Measurements from ENCODE around the gene LAMTOR4.

LAMTOR4 gene

GRCh38 chr7:100106633-100107032, 42.1 kb upstream of the LAMTOR4 start:
- no peaks in the 10 kb centered on the region for H3K27me3 ChIP-seq (ENCODE audit: insufficient read depth, insufficient read length)
- H3K9ac ChIP-seq (ENCODE audit: insufficient read length, low read depth) = no peak overlapping the region
- peaks cover 3% of the 10 kb centered on the region for H3K4me1 ChIP-seq (ENCODE audit: insufficient read depth, insufficient read length)
- no peak for DNase-seq (ENCODE audit: low read depth, low spot score)
- H3K9me3 ChIP-seq (ENCODE audit: insufficient read depth, low read length) = no peaks in the 10 kb centered on the region
- TF ChIP-seq YY1 (IDR thresholded peaks at IDR 0.05; ENCODE audit: insufficient read depth, insufficient read length) (no peak), ZNF274 (IDR thresholded peaks at IDR 0.05; ENCODE audit: low read depth, low read length) (no peak), SUZ12 (IDR thresholded peaks at IDR 0.05; ENCODE audit: extremely low read depth, insufficient read depth, insufficient read length) (no peak)
- peaks cover 72% of the 10 kb centered on the region for H3K36me3 ChIP-seq (ENCODE audit: insufficient read depth, insufficient read length, low read length)
- no peak overlapping the region for H3K4me3 ChIP-seq (ENCODE audit: insufficient read length, low read depth)

GRCh38 chr7:100107125-100107737, 41.5 kb upstream of the LAMTOR4 start:
- TF ChIP-seq YY1 (IDR thresholded peaks at IDR 0.05; ENCODE audit: insufficient read depth, insufficient read length) = no peak
- no peak for TF ChIP-seq SUZ12 (IDR thresholded peaks at IDR 0.05; ENCODE audit: extremely low read depth, insufficient read depth, insufficient read length)
- TF ChIP-seq ZNF274 (IDR thresholded peaks at IDR 0.05; ENCODE audit: low read depth, low read length) = no peak
- Histone ChIP-seq H3K9ac (ENCODE audit: insufficient read length, low read depth) (no peak overlapping the region), H3K4me3 (ENCODE audit: insufficient read length, low read depth) (no peak overlapping the region), H3K27me3 (ENCODE audit: insufficient read depth, insufficient read length) (no peaks in the 10 kb centered on the region), H3K9me3 (ENCODE audit: insufficient read depth, low read length) (no peaks in the 10 kb centered on the region), H3K36me3 (ENCODE audit: insufficient read depth, insufficient read length, low read length) (peaks cover 78% of the 10 kb centered on the region), H3K4me1 (ENCODE audit: insufficient read depth, insufficient read length) (peaks cover 3% of the 10 kb centered on the region)
- DNase-seq (ENCODE audit: low read depth, low spot score) = no peak

- TF ChIP-seq SUZ12 (IDR thresholded peaks at IDR 0.05; ENCODE audit: extremely low read depth, insufficient read depth, insufficient read length) = no peak
- TF ChIP-seq YY1 (IDR thresholded peaks at IDR 0.05; ENCODE audit: insufficient read depth, insufficient read length) = no peak
- TF ChIP-seq ZNF274 (IDR thresholded peaks at IDR 0.05; ENCODE audit: low read depth, low read length) = no peak
- H3K4me1 ChIP-seq (ENCODE audit: insufficient read depth, insufficient read length) = peaks cover 3% of the 10 kb centered on the region
- no peak overlapping the region for H3K9ac ChIP-seq (ENCODE audit: insufficient read length, low read depth)
- H3K36me3 ChIP-seq (ENCODE audit: insufficient read depth, insufficient read length, low read length) = peaks cover 83% of the 10 kb centered on the region
- no peak for DNase-seq (ENCODE audit: low read depth, low spot score)
- no peak overlapping the region for H3K4me3 ChIP-seq (ENCODE audit: insufficient read length, low read depth)
- H3K9me3 ChIP-seq (ENCODE audit: insufficient read depth, low read length) = no peaks in the 10 kb centered on the region
- H3K27me3 ChIP-seq (ENCODE audit: insufficient read depth, insufficient read length) = no peaks in the 10 kb centered on the region
Measured at GRCh38 chr7:100107890-100108289, 40.8 kb upstream of the LAMTOR4 start.

- TF ChIP-seq YY1 (IDR thresholded peaks at IDR 0.05; ENCODE audit: insufficient read depth, insufficient read length) = no peak
- TF ChIP-seq ZNF274 (IDR thresholded peaks at IDR 0.05; ENCODE audit: low read depth, low read length) = no peak
- TF ChIP-seq SUZ12 (IDR thresholded peaks at IDR 0.05; ENCODE audit: extremely low read depth, insufficient read depth, insufficient read length) = no peak
- DNase-seq (ENCODE audit: low read depth, low spot score) = no peak
- no peaks in the 10 kb centered on the region for H3K9me3 ChIP-seq (ENCODE audit: insufficient read depth, low read length)
- no peaks in the 10 kb centered on the region for H3K4me1 ChIP-seq (ENCODE audit: insufficient read depth, insufficient read length)
- peaks cover 85% of the 10 kb centered on the region for H3K36me3 ChIP-seq (ENCODE audit: insufficient read depth, insufficient read length, low read length)
- H3K27me3 ChIP-seq (ENCODE audit: insufficient read depth, insufficient read length) = no peaks in the 10 kb centered on the region
- H3K9ac ChIP-seq (ENCODE audit: insufficient read length, low read depth) = no peak overlapping the region
- H3K4me3 ChIP-seq (ENCODE audit: insufficient read length, low read depth) = no peak overlapping the region
Measured at GRCh38 chr7:100109521-100110163, 39.1 kb upstream of the LAMTOR4 start.

GRCh38 chr7:100111156-100111555, 37.6 kb upstream of the LAMTOR4 start:
- peaks cover 80% of the 10 kb centered on the region for H3K36me3 ChIP-seq (ENCODE audit: insufficient read depth, insufficient read length, low read length)
- no peak for DNase-seq (ENCODE audit: low read depth, low spot score)
- no peak overlapping the region for H3K4me3 ChIP-seq (ENCODE audit: insufficient read length, low read depth)
- TF ChIP-seq SUZ12 (IDR thresholded peaks at IDR 0.05; ENCODE audit: extremely low read depth, insufficient read depth, insufficient read length) (no peak), YY1 (IDR thresholded peaks at IDR 0.05; ENCODE audit: insufficient read depth, insufficient read length) (no peak), ZNF274 (IDR thresholded peaks at IDR 0.05; ENCODE audit: low read depth, low read length) (no peak)
- no peaks in the 10 kb centered on the region for H3K9me3 ChIP-seq (ENCODE audit: insufficient read depth, low read length)
- no peak overlapping the region for H3K9ac ChIP-seq (ENCODE audit: insufficient read length, low read depth)
- H3K27me3 ChIP-seq (ENCODE audit: insufficient read depth, insufficient read length) = no peaks in the 10 kb centered on the region
- no peaks in the 10 kb centered on the region for H3K4me1 ChIP-seq (ENCODE audit: insufficient read depth, insufficient read length)

- H3K36me3 ChIP-seq (ENCODE audit: insufficient read depth, insufficient read length, low read length) = peaks cover 79% of the 10 kb centered on the region
- H3K4me3 ChIP-seq (ENCODE audit: insufficient read length, low read depth) = no peak overlapping the region
Measured at GRCh38 chr7:100111914-100112313, 36.8 kb upstream of the LAMTOR4 start.

GRCh38 chr7:100115026-100115425, 33.7 kb upstream of the LAMTOR4 start:
- TF ChIP-seq ZNF274 (IDR thresholded peaks at IDR 0.05; ENCODE audit: low read depth, low read length) = no peak
- no peak for TF ChIP-seq SUZ12 (IDR thresholded peaks at IDR 0.05; ENCODE audit: extremely low read depth, insufficient read depth, insufficient read length)
- TF ChIP-seq YY1 (IDR thresholded peaks at IDR 0.05; ENCODE audit: insufficient read depth, insufficient read length) = no peak
- H3K27me3 ChIP-seq (ENCODE audit: insufficient read depth, insufficient read length) = no peaks in the 10 kb centered on the region
- peaks cover 50% of the 10 kb centered on the region for H3K36me3 ChIP-seq (ENCODE audit: insufficient read depth, insufficient read length, low read length)

More at GRCh38 chr7:100111914-100112313, 36.8 kb upstream of the LAMTOR4 start:
- DNase-seq (ENCODE audit: low read depth, low spot score) = no peak
- H3K9me3 ChIP-seq (ENCODE audit: insufficient read depth, low read length) = no peaks in the 10 kb centered on the region
- no peaks in the 10 kb centered on the region for H3K27me3 ChIP-seq (ENCODE audit: insufficient read depth, insufficient read length)
- TF ChIP-seq ZNF274 (IDR thresholded peaks at IDR 0.05; ENCODE audit: low read depth, low read length) (no peak), SUZ12 (IDR thresholded peaks at IDR 0.05; ENCODE audit: extremely low read depth, insufficient read depth, insufficient read length) (no peak), YY1 (IDR thresholded peaks at IDR 0.05; ENCODE audit: insufficient read depth, insufficient read length) (no peak)
- no peaks in the 10 kb centered on the region for H3K4me1 ChIP-seq (ENCODE audit: insufficient read depth, insufficient read length)
- no peak overlapping the region for H3K9ac ChIP-seq (ENCODE audit: insufficient read length, low read depth)

More at GRCh38 chr7:100115026-100115425, 33.7 kb upstream of the LAMTOR4 start:
- Histone ChIP-seq H3K4me3 (ENCODE audit: insufficient read length, low read depth) (no peak overlapping the region), H3K9ac (ENCODE audit: insufficient read length, low read depth) (no peak overlapping the region), H3K4me1 (ENCODE audit: insufficient read depth, insufficient read length) (no peaks in the 10 kb centered on the region), H3K9me3 (ENCODE audit: insufficient read depth, low read length) (no peaks in the 10 kb centered on the region)
- no peak for DNase-seq (ENCODE audit: low read depth, low spot score)
